ENCODE results near the gene CRYBA1.

DNA sequence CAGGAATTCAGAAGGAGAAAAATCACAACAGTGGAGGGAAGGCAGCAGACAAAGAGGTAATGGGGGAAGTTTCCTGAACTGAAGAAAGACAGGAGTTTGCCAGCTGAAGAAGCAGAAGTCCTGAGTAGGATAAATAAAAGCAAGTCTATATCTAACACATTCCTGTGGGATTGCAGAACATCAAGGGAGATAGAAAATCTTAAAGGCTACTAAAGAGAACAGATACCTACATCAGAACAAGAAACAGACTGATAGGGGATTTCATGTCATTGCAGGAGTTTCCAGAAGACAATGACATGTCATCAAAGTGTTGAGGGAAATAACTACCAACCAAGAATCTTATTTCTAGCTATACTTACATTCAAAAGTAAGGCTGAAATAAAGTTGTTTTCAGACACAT lies 21.3 kb upstream of the CRYBA1 start:
- TF ChIP-seq POLR2AphosphoS5 (IDR thresholded peaks at IDR 0.05; ENCODE audit: low read depth) (no peak), GABPA (IDR thresholded peaks at IDR 0.05; ENCODE audit: low read depth) (no peak)
- TF ChIP-seq, protein P1, sequence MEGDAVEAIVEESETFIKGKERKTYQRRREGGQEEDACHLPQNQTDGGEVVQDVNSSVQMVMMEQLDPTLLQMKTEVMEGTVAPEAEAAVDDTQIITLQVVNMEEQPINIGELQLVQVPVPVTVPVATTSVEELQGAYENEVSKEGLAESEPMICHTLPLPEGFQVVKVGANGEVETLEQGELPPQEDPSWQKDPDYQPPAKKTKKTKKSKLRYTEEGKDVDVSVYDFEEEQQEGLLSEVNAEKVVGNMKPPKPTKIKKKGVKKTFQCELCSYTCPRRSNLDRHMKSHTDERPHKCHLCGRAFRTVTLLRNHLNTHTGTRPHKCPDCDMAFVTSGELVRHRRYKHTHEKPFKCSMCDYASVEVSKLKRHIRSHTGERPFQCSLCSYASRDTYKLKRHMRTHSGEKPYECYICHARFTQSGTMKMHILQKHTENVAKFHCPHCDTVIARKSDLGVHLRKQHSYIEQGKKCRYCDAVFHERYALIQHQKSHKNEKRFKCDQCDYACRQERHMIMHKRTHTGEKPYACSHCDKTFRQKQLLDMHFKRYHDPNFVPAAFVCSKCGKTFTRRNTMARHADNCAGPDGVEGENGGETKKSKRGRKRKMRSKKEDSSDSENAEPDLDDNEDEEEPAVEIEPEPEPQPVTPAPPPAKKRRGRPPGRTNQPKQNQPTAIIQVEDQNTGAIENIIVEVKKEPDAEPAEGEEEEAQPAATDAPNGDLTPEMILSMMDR (IDR thresholded peaks at IDR 0.05; ENCODE audit: insufficient read depth, low read length): no peak
- TF ChIP-seq, protein P2, sequence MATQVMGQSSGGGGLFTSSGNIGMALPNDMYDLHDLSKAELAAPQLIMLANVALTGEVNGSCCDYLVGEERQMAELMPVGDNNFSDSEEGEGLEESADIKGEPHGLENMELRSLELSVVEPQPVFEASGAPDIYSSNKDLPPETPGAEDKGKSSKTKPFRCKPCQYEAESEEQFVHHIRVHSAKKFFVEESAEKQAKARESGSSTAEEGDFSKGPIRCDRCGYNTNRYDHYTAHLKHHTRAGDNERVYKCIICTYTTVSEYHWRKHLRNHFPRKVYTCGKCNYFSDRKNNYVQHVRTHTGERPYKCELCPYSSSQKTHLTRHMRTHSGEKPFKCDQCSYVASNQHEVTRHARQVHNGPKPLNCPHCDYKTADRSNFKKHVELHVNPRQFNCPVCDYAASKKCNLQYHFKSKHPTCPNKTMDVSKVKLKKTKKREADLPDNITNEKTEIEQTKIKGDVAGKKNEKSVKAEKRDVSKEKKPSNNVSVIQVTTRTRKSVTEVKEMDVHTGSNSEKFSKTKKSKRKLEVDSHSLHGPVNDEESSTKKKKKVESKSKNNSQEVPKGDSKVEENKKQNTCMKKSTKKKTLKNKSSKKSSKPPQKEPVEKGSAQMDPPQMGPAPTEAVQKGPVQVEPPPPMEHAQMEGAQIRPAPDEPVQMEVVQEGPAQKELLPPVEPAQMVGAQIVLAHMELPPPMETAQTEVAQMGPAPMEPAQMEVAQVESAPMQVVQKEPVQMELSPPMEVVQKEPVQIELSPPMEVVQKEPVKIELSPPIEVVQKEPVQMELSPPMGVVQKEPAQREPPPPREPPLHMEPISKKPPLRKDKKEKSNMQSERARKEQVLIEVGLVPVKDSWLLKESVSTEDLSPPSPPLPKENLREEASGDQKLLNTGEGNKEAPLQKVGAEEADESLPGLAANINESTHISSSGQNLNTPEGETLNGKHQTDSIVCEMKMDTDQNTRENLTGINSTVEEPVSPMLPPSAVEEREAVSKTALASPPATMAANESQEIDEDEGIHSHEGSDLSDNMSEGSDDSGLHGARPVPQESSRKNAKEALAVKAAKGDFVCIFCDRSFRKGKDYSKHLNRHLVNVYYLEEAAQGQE (IDR thresholded peaks at IDR 0.05; ENCODE audit: insufficient replicate concordance, low read depth): no peak
